PC-3 (cell line): ENCODE data around the gene UNC119B.

ENCODE experiments used
- CTCF ChIP-seq: fragments of 300-600 bp; sonication (generic); conservative IDR thresholded peaks from 2 replicates; pipeline ENCODE4 v1.5.1; 2017; ENCODE audit warnings: antibody characterized with exemption, low read depth, mild to moderate bottlenecking, low read length
- EZH2 ChIP-seq: fragments of 300-600 bp; sonication (generic); IDR thresholded peaks from one replicate; pipeline ENCODE4 v1.6.1; 2017; ENCODE audit warnings: antibody characterized with exemption, mild to moderate bottlenecking, low read length; ENCODE audit not compliant: unreplicated experiment
- EZH2phosphoT487 ChIP-seq: fragments of 300-600 bp; sonication (generic); IDR thresholded peaks from 2 replicates; pipeline ENCODE4 v1.6.1; 2018; ENCODE audit warnings: mild to moderate bottlenecking, antibody characterized with exemption, low read length, borderline replicate concordance

- TF ChIP-seq CTCF (no peak), EZH2phosphoT487 (no peak), EZH2 (no peak)
Measured at GRCh38 chr12:120766566-120766965, 56.3 kb downstream of the UNC119B start.
